VCaP (cell line): Measurements from ENCODE around the gene CTF1.
"Not testable (repeated sequence)": the region's sequence is repeated elsewhere in the genome, so short reads cannot be mapped to it uniquely, and the experiment has no call there.

ENCODE experiments used
- H3K27ac ChIP-seq: fragments of 450-650 bp; 2 replicates; pipeline ENCODE4 v1.5.1; 2017
- CTCF ChIP-seq: fragments of 450-650 bp; conservative IDR thresholded peaks from 2 replicates; pipeline ENCODE4 v1.5.1; 2017; ENCODE audit warnings: mild to moderate bottlenecking, moderate library complexity

CTF1 gene

GRCh38 chr16:30930160-30930571 is 33.8 kb downstream of the CTF1 start:
- no peak overlapping the region for H3K27ac ChIP-seq
- no peak for TF ChIP-seq CTCF

GRCh38 chr16:30931068-30931650 is 34.7 kb downstream of the CTF1 start:
- no peak for TF ChIP-seq CTCF
- no peak overlapping the region for H3K27ac ChIP-seq

- TF ChIP-seq CTCF, result peak; percentile 26; the same call in 1 of the 2 replicates
- H3K27ac ChIP-seq, result no peak overlapping the region
Observed at GRCh38 chr16:30934827-30935557, 38.6 kb downstream of the CTF1 start.

- no peak overlapping the region for H3K27ac ChIP-seq
- no peak for TF ChIP-seq CTCF
Observed at GRCh38 chr16:30937692-30938091, 41.3 kb downstream of the CTF1 start.

- not testable (repeated sequence) for H3K27ac ChIP-seq
Observed at GRCh38 chr16:30939571-30939970, 43.2 kb downstream of the CTF1 start.

- no peak overlapping the region for H3K27ac ChIP-seq
- TF ChIP-seq CTCF, result peak; percentile 84
Observed at GRCh38 chr16:30941600-30942425, 45.4 kb downstream of the CTF1 start.

GRCh38 chr16:30942426-30942806 is 46.0 kb downstream of the CTF1 start:
- TF ChIP-seq CTCF, result no peak
- H3K27ac ChIP-seq, result no peak overlapping the region
